Measurements from ENCODE around the gene ZNF500. TPM values are rescaled to one million over a fixed set of nuclear protein-coding genes. Genes with fewer than 3 reads are reported as not detected.
A peak's percentile ranks its signal among the peaks of the same experiment; 100 is the strongest.

The ZNF500 gene
- total RNA-seq, 3 donors from 2014 or later (not counting 1 experiment from before 2014, with no cell fraction given): 11.4 to 20.3 (median 13.0) TPM

DNA sequence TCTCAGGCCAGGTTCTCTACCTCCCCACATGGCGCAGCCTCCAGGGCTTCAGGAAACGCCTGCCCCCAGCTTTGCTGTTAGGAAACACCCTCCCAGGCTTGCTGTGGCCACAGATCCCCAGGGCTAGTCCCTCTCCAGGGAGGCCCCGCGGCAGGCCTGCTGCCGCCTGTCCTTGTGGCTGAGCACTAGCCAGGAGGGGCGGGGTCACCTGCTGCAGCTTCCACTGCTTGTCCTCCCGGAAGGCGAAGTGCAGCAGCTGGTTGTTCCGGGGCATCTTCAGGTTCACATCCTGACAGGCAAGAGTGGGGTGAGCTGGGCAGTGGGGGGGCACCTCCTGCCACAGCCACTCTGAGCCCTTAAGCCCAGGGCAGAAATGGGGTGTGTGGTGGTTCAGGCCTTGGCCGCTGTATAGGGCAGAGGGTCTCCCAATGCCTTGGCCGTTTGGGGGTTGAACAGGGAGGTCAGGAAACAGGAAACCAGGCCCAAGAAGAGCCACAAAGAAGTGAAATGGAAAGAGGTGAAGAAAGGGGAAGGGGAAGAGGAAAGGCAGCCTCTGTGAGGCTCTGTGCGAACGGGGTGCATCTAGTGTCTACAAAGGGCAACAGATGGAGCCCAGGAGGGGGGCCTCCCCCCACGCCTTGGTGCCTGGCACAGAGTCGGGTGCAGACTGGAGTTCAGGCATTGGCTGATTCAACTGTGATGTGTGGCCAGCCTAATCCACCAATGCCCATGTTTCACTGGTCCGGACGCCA lies 33.5 kb upstream of the ZNF500 start:
- TF ChIP-seq, protein P1, sequence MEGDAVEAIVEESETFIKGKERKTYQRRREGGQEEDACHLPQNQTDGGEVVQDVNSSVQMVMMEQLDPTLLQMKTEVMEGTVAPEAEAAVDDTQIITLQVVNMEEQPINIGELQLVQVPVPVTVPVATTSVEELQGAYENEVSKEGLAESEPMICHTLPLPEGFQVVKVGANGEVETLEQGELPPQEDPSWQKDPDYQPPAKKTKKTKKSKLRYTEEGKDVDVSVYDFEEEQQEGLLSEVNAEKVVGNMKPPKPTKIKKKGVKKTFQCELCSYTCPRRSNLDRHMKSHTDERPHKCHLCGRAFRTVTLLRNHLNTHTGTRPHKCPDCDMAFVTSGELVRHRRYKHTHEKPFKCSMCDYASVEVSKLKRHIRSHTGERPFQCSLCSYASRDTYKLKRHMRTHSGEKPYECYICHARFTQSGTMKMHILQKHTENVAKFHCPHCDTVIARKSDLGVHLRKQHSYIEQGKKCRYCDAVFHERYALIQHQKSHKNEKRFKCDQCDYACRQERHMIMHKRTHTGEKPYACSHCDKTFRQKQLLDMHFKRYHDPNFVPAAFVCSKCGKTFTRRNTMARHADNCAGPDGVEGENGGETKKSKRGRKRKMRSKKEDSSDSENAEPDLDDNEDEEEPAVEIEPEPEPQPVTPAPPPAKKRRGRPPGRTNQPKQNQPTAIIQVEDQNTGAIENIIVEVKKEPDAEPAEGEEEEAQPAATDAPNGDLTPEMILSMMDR (IDR thresholded peaks at IDR 0.05): no peak
- no peak overlapping the region for H3K27ac ChIP-seq (ENCODE audit: low read length)
- H3K36me3 ChIP-seq (ENCODE audit: control insufficient read depth, insufficient read depth, low read length): peaks cover 3% of the 10 kb centered on the region
- H3K9me3 ChIP-seq (ENCODE audit: control insufficient read depth, insufficient read depth, low read length): no peaks in the 10 kb centered on the region
- intact Hi-C loops (cut with micrococcal nuclease): no loop called here
- H3K27me3 ChIP-seq (ENCODE audit: control insufficient read depth, insufficient read depth, low read length): no peaks in the 10 kb centered on the region
- H3K4me1 ChIP-seq (ENCODE audit: control insufficient read depth, insufficient read depth, low read length): peaks cover 27% of the 10 kb centered on the region
- WGBS (ENCODE audit: insufficient coverage): 55% methylated on average over 17 of the region's 17 CpGs
- H3K36me3 Mint-ChIP-seq: no peaks in the 10 kb centered on the region
- DNase-seq: no peak
- no peak for ATAC-seq
- H3K4me1 Mint-ChIP-seq: peaks cover 0 to 10% of the 10 kb centered on the region in 2 donors
- H3K4me3 Mint-ChIP-seq: peak overlapping the region; percentile 62
- no peaks in the 10 kb centered on the region for H3K9me3 Mint-ChIP-seq
- H3K4me3 ChIP-seq (ENCODE audit: low read length): no peak overlapping the region
- no peaks in the 10 kb centered on the region for H3K27me3 Mint-ChIP-seq (ENCODE audit: low read depth in 2 of 2)
- no peak overlapping the region for H3K27ac Mint-ChIP-seq

DNA sequence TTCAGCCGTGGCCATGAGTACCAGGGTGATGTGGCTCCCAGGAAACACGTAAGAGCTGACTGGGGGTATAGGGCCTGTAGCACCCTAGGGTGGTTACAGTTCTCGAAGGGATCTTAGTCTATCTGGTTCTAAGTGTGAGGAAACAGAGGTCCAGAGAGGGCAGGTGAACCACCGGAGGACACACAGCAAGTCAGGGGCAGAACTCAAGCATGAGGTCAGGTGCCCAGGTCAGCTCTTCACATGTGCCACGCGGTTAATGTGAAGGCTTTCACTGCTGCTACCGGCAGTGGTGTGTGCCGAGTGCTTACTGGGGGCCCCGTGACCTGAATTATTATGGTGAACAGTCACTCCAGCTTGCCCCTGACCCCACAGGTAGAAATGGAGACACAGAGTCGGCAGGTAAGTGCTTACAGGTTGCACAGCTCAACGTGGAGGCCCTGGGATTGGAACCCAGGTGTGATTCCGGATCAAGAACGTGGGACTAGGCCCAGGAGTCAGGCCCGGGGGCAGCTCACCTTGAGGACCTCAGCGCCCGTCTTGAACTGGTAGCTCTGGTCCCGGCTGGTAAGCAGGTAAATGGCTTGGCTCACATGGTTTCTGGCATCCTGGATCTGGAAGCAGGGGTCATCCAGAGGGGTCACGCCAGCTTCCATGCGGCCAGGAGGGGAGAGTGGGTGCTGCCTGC lies 32.4 kb upstream of the ZNF500 start:
- TF ChIP-seq, protein P1 (IDR thresholded peaks at IDR 0.05): no peak
- Histone ChIP-seq H3K27me3 (ENCODE audit: control insufficient read depth, insufficient read depth, low read length) (no peaks in the 10 kb centered on the region), H3K9me3 (ENCODE audit: control insufficient read depth, insufficient read depth, low read length) (no peaks in the 10 kb centered on the region), H3K4me1 (ENCODE audit: control insufficient read depth, insufficient read depth, low read length) (peaks cover 27% of the 10 kb centered on the region), H3K36me3 (ENCODE audit: control insufficient read depth, insufficient read depth, low read length) (peaks cover 2% of the 10 kb centered on the region), H3K27ac (ENCODE audit: low read length) (no peak overlapping the region), H3K4me3 (ENCODE audit: low read length) (no peak overlapping the region)
- DNase-seq (no peak), ATAC-seq (no peak)
- no peak overlapping the region for H3K27ac Mint-ChIP-seq
- no peaks in the 10 kb centered on the region for H3K36me3 Mint-ChIP-seq
- H3K27me3 Mint-ChIP-seq (ENCODE audit: low read depth in 2 of 2): no peaks in the 10 kb centered on the region
- H3K9me3 Mint-ChIP-seq: no peaks in the 10 kb centered on the region
- peak overlapping the region; percentile 11 for H3K4me3 Mint-ChIP-seq
- 96% methylated on average over 19 of the region's 19 CpGs for WGBS (ENCODE audit: insufficient coverage)
- H3K4me1 Mint-ChIP-seq: peaks cover 0 to 10% of the 10 kb centered on the region in 2 donors
- intact Hi-C loops (cut with micrococcal nuclease): no loop called here

DNA sequence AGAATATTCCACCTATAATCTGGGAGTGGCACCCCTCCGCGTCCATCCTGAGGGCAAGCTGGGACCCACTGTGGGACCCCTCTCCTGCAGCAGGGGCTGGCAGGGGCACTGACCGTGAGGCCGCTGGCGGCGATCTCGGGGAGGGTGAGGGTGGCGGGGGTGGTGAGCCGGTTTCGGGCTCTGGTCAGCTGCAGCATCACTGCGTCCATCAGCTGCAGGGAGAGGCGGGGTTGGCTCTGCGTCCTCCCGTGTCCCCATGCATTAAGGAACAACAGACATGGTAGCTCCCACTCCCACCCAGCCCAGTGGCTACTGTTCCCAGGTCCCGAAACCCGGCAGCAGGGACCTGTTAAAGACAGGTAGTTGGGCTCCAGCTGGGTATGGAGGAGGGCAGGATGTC lies 31.5 kb upstream of the ZNF500 start:
- Mint-ChIP-seq H3K9me3 (no peaks in the 10 kb centered on the region), H3K27me3 (ENCODE audit: low read depth in 2 of 2) (no peaks in the 10 kb centered on the region), H3K4me3 (no peak overlapping the region), H3K27ac (no peak overlapping the region), H3K4me1 (peaks cover 0 to 10% of the 10 kb centered on the region in 2 donors), H3K36me3 (no peaks in the 10 kb centered on the region)
- Histone ChIP-seq H3K36me3 (ENCODE audit: control insufficient read depth, insufficient read depth, low read length) (no peaks in the 10 kb centered on the region), H3K9me3 (ENCODE audit: control insufficient read depth, insufficient read depth, low read length) (no peaks in the 10 kb centered on the region), H3K27ac (ENCODE audit: low read length) (no peak overlapping the region), H3K4me3 (ENCODE audit: low read length) (no peak overlapping the region), H3K27me3 (ENCODE audit: control insufficient read depth, insufficient read depth, low read length) (no peaks in the 10 kb centered on the region), H3K4me1 (ENCODE audit: control insufficient read depth, insufficient read depth, low read length) (peaks cover 21% of the 10 kb centered on the region)
- TF ChIP-seq, protein P1 (IDR thresholded peaks at IDR 0.05): no peak
- no peak for ATAC-seq
- DNase-seq: no peak
- 89% methylated on average over 16 of the region's 16 CpGs for WGBS (ENCODE audit: insufficient coverage)
- intact Hi-C loops (cut with micrococcal nuclease): no loop called here

All from natural killer cell (primary cell).